Ishikawa (cell line): ENCODE data around the gene PLCB4.

ENCODE experiments used
- EP300 ChIP-seq: IDR thresholded peaks from 2 replicates; pipeline ENCODE4 v1.6.1; 2012; ENCODE audit warnings: borderline replicate concordance
- TF ChIP-seq, protein P1 (sequence below): IDR thresholded peaks from 2 replicates; pipeline ENCODE4 v1.6.1; 2012; ENCODE audit warnings: low read depth, mild to moderate bottlenecking
- TF ChIP-seq, protein P2 (sequence below): IDR thresholded peaks from 2 replicates; pipeline ENCODE4 v1.6.1; 2012

DNA sequence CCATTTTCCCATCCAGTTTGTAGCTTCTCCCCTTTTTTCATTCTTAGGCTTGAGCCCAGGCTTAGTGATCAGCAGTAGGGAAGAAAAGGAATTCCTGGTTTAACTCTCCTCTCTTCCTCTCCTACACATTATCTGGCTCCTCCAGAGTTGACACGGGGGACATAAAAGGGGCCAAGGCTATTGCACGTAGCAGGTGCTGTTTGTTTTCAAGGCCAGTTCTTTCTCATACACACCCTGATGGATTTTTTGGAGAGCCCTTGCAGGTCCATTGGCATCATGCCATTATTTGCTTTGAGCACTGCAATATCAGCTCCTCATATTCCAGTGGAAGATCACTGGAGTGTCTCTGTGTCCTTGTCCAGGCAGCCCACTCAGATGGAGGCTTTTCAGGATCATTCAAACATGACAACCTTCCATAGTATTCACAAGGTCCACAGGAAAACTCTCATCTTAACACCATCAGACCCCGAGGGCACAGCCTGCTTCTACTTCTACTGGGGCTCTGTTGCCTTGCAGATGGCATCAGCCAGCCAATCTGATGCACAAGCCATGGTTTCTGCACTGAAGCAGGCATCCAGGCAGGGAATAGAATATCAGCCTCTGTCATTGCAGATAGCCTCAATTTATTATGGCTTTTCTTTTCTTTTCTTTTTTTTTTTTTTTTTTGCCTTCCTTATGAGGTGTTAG is 18.8 kb downstream of the PLCB4 start:
- TF ChIP-seq EP300: no peak
- TF ChIP-seq, protein P1, sequence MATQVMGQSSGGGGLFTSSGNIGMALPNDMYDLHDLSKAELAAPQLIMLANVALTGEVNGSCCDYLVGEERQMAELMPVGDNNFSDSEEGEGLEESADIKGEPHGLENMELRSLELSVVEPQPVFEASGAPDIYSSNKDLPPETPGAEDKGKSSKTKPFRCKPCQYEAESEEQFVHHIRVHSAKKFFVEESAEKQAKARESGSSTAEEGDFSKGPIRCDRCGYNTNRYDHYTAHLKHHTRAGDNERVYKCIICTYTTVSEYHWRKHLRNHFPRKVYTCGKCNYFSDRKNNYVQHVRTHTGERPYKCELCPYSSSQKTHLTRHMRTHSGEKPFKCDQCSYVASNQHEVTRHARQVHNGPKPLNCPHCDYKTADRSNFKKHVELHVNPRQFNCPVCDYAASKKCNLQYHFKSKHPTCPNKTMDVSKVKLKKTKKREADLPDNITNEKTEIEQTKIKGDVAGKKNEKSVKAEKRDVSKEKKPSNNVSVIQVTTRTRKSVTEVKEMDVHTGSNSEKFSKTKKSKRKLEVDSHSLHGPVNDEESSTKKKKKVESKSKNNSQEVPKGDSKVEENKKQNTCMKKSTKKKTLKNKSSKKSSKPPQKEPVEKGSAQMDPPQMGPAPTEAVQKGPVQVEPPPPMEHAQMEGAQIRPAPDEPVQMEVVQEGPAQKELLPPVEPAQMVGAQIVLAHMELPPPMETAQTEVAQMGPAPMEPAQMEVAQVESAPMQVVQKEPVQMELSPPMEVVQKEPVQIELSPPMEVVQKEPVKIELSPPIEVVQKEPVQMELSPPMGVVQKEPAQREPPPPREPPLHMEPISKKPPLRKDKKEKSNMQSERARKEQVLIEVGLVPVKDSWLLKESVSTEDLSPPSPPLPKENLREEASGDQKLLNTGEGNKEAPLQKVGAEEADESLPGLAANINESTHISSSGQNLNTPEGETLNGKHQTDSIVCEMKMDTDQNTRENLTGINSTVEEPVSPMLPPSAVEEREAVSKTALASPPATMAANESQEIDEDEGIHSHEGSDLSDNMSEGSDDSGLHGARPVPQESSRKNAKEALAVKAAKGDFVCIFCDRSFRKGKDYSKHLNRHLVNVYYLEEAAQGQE: no peak
- TF ChIP-seq, protein P2, sequence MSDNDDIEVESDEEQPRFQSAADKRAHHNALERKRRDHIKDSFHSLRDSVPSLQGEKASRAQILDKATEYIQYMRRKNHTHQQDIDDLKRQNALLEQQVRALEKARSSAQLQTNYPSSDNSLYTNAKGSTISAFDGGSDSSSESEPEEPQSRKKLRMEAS: no peak
